RWPE2 (cell line): Measurements from ENCODE around the gene STYK1.

ENCODE experiments used
- ATAC-seq: fragments of 200-7000 bp; cut with Tn5 transposase; 3 replicates; pipeline ENCODE4 v1.9.1; 2021; ENCODE audit warnings: low read depth
- DNase-seq: peaks from one replicate; pipeline ENCODE4 v3.0.0-alpha.2; 2020; ENCODE audit warnings: low spot score
- H3K27ac ChIP-seq: fragments of 450-650 bp; 2 replicates; pipeline ENCODE4 v1.5.1; 2017; ENCODE audit warnings: mild to moderate bottlenecking; ENCODE audit not compliant: poor library complexity, severe bottlenecking
- H3K27me3 ChIP-seq: fragments of 250-450 bp; sonication (Bioruptor Pico); 2 replicates; pipeline ENCODE4 v1.5.1; 2021; ENCODE audit warnings: mild to moderate bottlenecking, moderate library complexity; ENCODE audit not compliant: insufficient read depth, poor library complexity, severe bottlenecking
- H3K36me3 ChIP-seq: fragments of 250-450 bp; sonication (Bioruptor Pico); 2 replicates; pipeline ENCODE4 v1.5.1; 2020; ENCODE audit warnings: low read depth, mild to moderate bottlenecking, moderate library complexity
- H3K4me1 ChIP-seq: fragments of 250-450 bp; sonication (Bioruptor Pico); 2 replicates; pipeline ENCODE4 v1.5.1; 2021; ENCODE audit warnings: mild to moderate bottlenecking, moderate library complexity; ENCODE audit not compliant: insufficient read depth, poor library complexity, severe bottlenecking
- H3K4me3 ChIP-seq: fragments of 250-450 bp; sonication (Bioruptor Pico); 2 replicates; pipeline ENCODE4 v1.5.1; 2021; ENCODE audit warnings: mild to moderate bottlenecking, moderate library complexity; ENCODE audit not compliant: severe bottlenecking
- H3K9me3 ChIP-seq: fragments of 250-450 bp; sonication (Bioruptor Pico); 2 replicates; pipeline ENCODE4 v1.5.1; 2021; ENCODE audit warnings: mild to moderate bottlenecking, moderate library complexity; ENCODE audit not compliant: severe bottlenecking
- CTCF ChIP-seq: fragments of 450-650 bp; IDR thresholded peaks from one replicate; pipeline ENCODE4 v1.5.1; 2017; ENCODE audit warnings: mild to moderate bottlenecking, moderate library complexity; ENCODE audit not compliant: poor library complexity, severe bottlenecking

Gene STYK1

DNA sequence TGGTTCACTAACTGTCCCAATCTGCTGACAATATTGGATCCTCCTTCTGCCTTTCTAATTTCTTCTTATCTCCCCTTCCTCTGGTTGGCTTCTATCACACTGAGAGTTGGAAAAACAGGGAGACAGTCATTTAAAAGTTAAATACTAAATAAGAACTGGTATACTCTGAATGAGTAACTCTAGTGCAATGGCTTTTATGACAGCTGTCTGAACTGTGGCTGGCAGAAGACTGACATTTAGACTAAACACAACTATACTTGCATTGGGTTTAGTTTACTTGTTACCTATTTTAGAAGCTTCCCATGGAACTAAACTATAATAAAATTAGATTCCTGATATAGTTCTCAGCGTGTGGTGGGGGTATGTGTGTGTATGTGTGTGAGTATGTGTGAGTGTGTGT, 52.6 kb downstream of the STYK1 start:
- H3K4me3 ChIP-seq = no peak overlapping the region
- ATAC-seq = no peak

DNA sequence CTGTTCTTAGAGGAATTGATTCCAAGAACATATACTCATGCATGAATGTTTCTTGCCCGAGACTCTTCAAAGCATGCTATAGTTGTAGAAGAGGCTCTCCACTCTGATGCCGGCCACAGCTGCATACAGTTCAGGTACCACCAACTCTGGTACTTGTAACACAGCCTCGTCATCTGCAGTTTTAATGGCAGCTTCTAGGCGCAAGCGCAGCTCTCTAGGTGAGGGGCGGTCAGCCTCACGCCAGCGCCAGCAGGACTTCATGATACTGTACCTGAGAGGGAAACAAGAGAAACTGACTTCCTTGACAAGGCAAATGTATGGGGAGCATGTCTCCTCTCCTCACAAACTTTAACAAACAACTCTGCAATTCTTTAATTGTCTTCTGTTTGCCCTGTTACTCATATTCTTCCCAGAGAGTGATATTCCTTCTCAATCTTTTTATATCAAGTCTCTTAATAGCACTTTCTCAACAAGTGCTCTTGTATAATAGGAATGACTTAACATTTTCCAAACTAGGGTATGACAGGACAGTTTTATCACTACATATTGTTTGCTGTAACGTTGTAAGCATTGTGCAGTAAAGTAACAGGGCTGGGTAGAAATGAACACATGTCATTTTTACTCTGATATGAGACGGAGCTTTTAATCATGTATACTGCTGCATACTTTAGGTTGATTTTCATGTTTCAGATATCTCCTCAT, 53.6 kb downstream of the STYK1 start:
- Histone ChIP-seq H3K4me3 (no peak overlapping the region), H3K9me3 (no peaks in the 10 kb centered on the region), H3K36me3 (no peaks in the 10 kb centered on the region), H3K27ac (no peak overlapping the region), H3K4me1 (peaks cover 8% of the 10 kb centered on the region), H3K27me3 (no peaks in the 10 kb centered on the region)
- no peak for TF ChIP-seq CTCF
- ATAC-seq (no peak), DNase-seq (no peak)

More for the DNA sequence above, 52.6 kb downstream of the STYK1 start:
- H3K4me1 ChIP-seq = peaks cover 8% of the 10 kb centered on the region
- H3K36me3 ChIP-seq = no peaks in the 10 kb centered on the region
- TF ChIP-seq CTCF = no peak
- H3K27me3 ChIP-seq = no peaks in the 10 kb centered on the region
- no peak overlapping the region for H3K27ac ChIP-seq
- H3K9me3 ChIP-seq = no peaks in the 10 kb centered on the region
- no peak for DNase-seq

- H3K4me1 ChIP-seq = peaks cover 8% of the 10 kb centered on the region
- H3K27me3 ChIP-seq = no peaks in the 10 kb centered on the region
- H3K27ac ChIP-seq = peak overlapping the region; percentile 19
- no peak for TF ChIP-seq CTCF
- no peak overlapping the region for H3K4me3 ChIP-seq
- no peaks in the 10 kb centered on the region for H3K36me3 ChIP-seq
- H3K9me3 ChIP-seq = no peaks in the 10 kb centered on the region
- no peak for DNase-seq
- ATAC-seq = peak; percentile 71
Measured at GRCh38 chr12:10618338-10618987, 55.4 kb downstream of the STYK1 start.

GRCh38 chr12:10617863-10618262, 56.0 kb downstream of the STYK1 start:
- Histone ChIP-seq H3K27me3 (no peaks in the 10 kb centered on the region), H3K9me3 (no peaks in the 10 kb centered on the region), H3K36me3 (no peaks in the 10 kb centered on the region), H3K4me1 (peaks cover 8% of the 10 kb centered on the region), H3K4me3 (no peak overlapping the region), H3K27ac (peak overlapping the region; percentile 19)
- DNase-seq (no peak), ATAC-seq (no peak)
- no peak for TF ChIP-seq CTCF

DNA sequence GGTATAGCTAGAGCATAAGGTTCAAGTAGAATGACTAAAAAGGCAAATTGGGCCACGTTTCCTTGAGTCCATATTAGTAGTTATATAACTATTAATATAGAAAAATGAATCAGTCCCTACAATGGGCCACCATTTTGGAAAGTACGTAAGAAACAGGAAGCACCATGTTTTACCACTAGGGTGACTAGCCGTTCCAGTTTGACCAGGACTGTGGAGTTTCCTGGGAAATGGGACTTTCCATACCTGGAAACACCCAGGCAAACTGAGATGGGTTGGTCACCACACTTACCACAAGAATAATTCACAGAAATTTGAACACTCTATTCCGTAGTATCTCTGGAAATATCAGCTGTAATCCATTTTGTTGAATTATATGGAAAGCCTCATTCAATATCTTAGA, 58.3 kb downstream of the STYK1 start:
- H3K27ac ChIP-seq = no peak overlapping the region
- no peak overlapping the region for H3K4me3 ChIP-seq
- DNase-seq = no peak
- no peaks in the 10 kb centered on the region for H3K36me3 ChIP-seq
- no peaks in the 10 kb centered on the region for H3K9me3 ChIP-seq
- ATAC-seq = no peak
- no peak for TF ChIP-seq CTCF
- H3K4me1 ChIP-seq = peaks cover 8% of the 10 kb centered on the region
- H3K27me3 ChIP-seq = no peaks in the 10 kb centered on the region
